ENCODE results near the gene CD82. TPM values are rescaled to one million over a fixed set of nuclear protein-coding genes. Genes with fewer than 3 reads are reported as not detected.

Gene CD82, protein sequence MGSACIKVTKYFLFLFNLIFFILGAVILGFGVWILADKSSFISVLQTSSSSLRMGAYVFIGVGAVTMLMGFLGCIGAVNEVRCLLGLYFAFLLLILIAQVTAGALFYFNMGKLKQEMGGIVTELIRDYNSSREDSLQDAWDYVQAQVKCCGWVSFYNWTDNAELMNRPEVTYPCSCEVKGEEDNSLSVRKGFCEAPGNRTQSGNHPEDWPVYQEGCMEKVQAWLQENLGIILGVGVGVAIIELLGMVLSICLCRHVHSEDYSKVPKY
- polyA plus RNA-seq (2013, experiment 1 of 4): 58.7 TPM
- polyA plus RNA-seq (2013, experiment 2 of 4): 54.9 TPM
- polyA plus RNA-seq (2013, experiment 3 of 4): 40.5 TPM
- polyA plus RNA-seq (2013, experiment 4 of 4): 53.7 TPM

DNA sequence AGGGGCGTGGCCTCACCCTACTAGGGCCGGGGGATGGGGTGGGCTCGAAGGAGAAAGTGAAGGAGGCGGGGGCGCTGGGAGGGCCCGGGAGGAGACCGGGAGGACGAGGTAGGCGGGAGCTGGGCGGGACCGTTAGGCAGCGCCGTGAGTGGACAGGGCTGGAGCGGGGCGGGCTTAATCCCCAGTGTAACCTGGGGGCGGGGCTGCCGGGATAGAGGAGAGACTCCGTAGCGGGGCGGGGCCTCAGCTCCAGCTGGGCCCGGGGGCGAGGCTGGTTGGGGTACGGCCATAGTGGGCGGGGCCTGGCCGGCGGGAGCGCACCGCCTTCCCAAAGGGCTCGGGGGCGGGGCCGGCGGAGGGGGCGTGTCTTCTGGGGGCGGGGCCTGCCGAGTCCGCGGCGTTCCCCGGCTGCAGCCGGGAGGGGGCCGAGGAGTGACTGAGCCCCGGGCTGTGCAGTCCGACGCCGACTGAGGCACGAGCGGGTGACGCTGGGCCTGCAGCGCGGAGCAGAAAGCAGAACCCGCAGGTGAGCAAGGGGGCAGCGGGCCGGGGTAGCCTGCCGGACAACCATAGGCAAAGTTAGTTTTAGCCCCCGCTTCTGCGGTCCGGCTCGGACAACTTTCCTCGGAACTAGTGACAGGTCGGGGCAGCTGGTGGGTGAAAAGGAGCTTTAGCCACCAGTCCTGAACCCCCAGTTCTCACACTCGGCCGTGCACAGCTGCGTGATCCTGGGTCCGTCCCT lies at the start of gene CD82:
TSS of gene CD82 (plus strand) at position 453 of the 742 bp plus-strand sequence. CDS start 29,000 bp downstream, outside the sequence.
- 1% methylated on average over 64 of the region's 64 CpGs for WGBS, 2 experiments
- Histone ChIP-seq H3K36me3 (ENCODE audit: control insufficient read depth, insufficient read depth, low read length) (no peaks in the 10 kb centered on the region), H3K4me1 (ENCODE audit: control insufficient read depth, insufficient read depth, low read length) (peaks cover 58% of the 10 kb centered on the region), H3K4me3 (ENCODE audit: insufficient read depth, low read depth, low read length) (peak within 1 kb of the TSS; percentile 48), H3K27ac (ENCODE audit: insufficient read depth, low read depth, low read length, poor library complexity, severe bottlenecking) (no peak within 1 kb of the TSS), H3K9me3 (ENCODE audit: control insufficient read depth, low read length) (no peaks in the 10 kb centered on the region), H3K27me3 (ENCODE audit: control insufficient read depth, insufficient read depth, low read length, poor library complexity, severe bottlenecking) (peaks cover 13% of the 10 kb centered on the region)

DNA sequence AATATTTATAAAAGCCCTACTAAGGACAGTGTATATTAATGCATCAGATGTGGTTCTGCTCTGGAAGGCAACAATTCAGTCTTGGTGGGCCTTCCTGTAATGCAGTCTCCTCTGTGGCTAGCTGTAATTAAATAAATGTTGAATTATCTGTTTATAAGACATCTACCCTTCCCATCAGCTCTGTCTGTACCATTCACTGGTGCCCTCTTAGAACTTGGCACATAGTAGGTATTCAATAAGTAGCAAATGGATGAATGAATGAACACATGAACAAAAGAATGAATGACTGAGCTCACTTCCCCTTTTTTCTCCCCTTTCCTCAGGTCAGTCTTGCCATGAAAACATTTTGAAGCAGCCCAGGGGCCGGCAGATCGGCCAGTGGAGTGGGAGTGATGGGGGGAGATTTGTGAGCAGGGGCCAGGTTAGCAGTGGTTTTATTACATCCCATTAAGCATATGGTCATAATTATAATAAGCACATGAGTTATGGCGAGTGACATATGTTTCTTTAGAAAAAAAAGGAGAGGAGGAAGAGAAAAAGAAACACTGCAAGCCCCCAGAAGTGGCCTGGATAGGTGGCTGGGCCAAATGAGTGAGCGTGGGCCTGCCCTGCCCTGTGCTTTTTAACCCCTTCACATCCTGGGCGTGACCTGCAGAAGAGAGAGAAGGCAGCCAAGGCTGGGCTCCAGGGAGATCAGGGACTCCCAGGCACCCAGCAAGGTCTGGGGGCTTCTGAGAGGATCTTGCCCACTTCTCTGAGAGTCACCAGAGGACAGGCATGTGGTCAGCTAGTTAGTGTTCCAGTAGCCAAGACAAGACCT lies 48.6 kb upstream of the CD82 start:
- Histone ChIP-seq H3K4me3 (ENCODE audit: insufficient read depth, low read depth, low read length) (no peak overlapping the region), H3K36me3 (ENCODE audit: control insufficient read depth, insufficient read depth, low read length) (no peaks in the 10 kb centered on the region), H3K9me3 (ENCODE audit: control insufficient read depth, low read length) (no peaks in the 10 kb centered on the region), H3K27ac (ENCODE audit: insufficient read depth, low read depth, low read length, poor library complexity, severe bottlenecking) (no peak overlapping the region), H3K4me1 (ENCODE audit: control insufficient read depth, insufficient read depth, low read length) (peaks cover 19% of the 10 kb centered on the region), H3K27me3 (ENCODE audit: control insufficient read depth, insufficient read depth, low read length, poor library complexity, severe bottlenecking) (no peaks in the 10 kb centered on the region)
- 70 to 78% methylated on average over 3 of the region's 5 CpGs for WGBS, 2 experiments

DNA sequence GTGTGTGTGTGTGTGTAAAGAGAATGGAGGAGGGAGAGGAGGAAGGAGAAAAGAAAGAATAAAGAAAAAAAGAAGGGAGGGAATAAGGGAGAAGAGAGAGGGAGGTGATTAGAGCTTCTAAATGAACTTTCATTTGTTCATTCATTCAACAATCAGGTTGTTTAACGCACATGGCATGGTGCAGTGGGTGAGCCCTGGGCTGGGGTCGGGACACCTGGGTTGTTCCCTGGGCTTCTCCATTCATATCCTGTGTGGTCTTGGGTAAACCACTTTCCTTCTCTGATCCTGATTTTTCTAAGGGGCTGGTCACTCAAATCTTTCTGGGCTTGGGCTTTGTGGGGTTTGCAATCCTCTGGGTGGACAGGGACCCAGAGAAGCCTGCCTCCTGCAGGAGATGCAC lies 47.9 kb upstream of the CD82 start:
- H3K27ac ChIP-seq (ENCODE audit: insufficient read depth, low read depth, low read length, poor library complexity, severe bottlenecking): no peak overlapping the region
- no peaks in the 10 kb centered on the region for H3K36me3 ChIP-seq (ENCODE audit: control insufficient read depth, insufficient read depth, low read length)
- no peak overlapping the region for H3K4me3 ChIP-seq (ENCODE audit: insufficient read depth, low read depth, low read length)
- H3K4me1 ChIP-seq (ENCODE audit: control insufficient read depth, insufficient read depth, low read length): peaks cover 19% of the 10 kb centered on the region
- no peaks in the 10 kb centered on the region for H3K9me3 ChIP-seq (ENCODE audit: control insufficient read depth, low read length)
- 88 to 93% methylated on average over 2 of the region's 2 CpGs for WGBS, 2 experiments
- no peaks in the 10 kb centered on the region for H3K27me3 ChIP-seq (ENCODE audit: control insufficient read depth, insufficient read depth, low read length, poor library complexity, severe bottlenecking)

DNA sequence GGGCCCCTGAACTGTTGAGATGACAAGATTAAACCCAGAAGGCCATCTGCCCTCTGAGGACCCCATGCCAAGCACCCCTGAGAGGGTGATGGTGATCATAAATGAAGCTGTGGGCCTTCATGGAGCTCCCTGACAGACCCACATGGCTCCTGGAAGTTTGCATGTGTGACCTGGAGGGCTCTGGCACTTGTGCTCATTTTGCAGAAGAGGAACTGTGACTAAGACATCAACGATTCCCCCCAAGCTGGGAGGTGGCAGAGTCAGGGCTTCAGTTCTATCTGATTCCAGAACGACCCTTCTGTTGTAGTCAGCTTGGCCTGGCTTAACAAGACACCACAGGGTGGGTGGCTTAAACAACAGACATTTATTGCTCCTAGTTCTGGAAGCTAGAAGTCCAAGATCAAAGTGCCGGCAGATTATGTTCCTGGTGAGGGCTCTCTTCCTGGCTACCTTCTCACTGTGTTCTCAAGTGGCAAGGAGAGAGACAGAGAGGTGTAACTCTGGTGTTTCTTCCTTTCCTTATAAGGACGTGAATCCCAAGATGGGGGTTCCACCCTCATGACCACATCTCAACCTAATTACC lies 46.4 kb upstream of the CD82 start:
- H3K36me3 ChIP-seq (ENCODE audit: control insufficient read depth, insufficient read depth, low read length): no peaks in the 10 kb centered on the region
- peaks cover 19% of the 10 kb centered on the region for H3K4me1 ChIP-seq (ENCODE audit: control insufficient read depth, insufficient read depth, low read length)
- H3K9me3 ChIP-seq (ENCODE audit: control insufficient read depth, low read length): no peaks in the 10 kb centered on the region
- H3K27ac ChIP-seq (ENCODE audit: insufficient read depth, low read depth, low read length, poor library complexity, severe bottlenecking): no peak overlapping the region
- H3K4me3 ChIP-seq (ENCODE audit: insufficient read depth, low read depth, low read length): no peak overlapping the region
- WGBS, 2 experiments: 87 to 89% methylated on average over 4 of the region's 4 CpGs
- H3K27me3 ChIP-seq (ENCODE audit: control insufficient read depth, insufficient read depth, low read length, poor library complexity, severe bottlenecking): no peaks in the 10 kb centered on the region

DNA sequence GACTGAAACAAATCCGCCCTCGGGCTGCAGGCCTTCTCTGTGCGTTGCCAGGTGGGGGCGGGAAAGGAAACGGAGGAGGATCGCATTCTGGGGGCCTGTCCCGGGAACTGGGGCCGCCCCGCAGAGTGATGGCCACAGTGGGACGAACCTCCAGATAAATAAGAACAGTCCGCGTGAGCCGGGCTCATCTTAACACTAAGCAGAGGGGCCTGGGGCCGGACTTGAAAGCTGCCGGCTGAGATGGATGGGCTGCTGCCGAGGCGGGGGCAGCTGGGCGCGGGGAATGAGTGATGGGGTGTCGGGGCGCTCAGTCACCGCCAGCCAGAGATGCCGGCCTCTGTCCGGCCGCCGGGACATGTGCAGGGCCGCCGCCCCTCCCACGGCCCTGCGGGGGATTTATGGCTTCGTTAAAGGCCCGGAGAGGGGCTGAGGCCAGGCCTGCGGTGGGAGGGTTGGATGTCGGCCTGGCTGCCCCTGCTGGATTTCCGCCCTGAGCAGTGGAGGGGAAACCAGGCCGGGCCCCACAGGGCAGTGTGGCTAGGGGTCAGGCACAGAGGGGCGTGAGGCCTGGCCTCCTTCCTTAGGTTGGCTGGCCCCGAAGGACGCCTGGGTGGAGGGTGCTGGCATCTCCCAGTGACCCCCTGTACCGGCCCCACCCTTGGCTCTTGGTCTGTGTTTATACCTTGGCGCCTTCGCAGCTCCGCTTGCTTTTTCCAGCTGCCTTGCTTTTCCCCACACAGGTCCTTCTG lies 45.3 kb upstream of the CD82 start:
- H3K4me1 ChIP-seq (ENCODE audit: control insufficient read depth, insufficient read depth, low read length): peaks cover 22% of the 10 kb centered on the region
- H3K4me3 ChIP-seq (ENCODE audit: insufficient read depth, low read depth, low read length): no peak overlapping the region
- no peaks in the 10 kb centered on the region for H3K9me3 ChIP-seq (ENCODE audit: control insufficient read depth, low read length)
- H3K36me3 ChIP-seq (ENCODE audit: control insufficient read depth, insufficient read depth, low read length): no peaks in the 10 kb centered on the region
- 78 to 80% methylated on average over 43 of the region's 43 CpGs for WGBS, 2 experiments
- H3K27ac ChIP-seq (ENCODE audit: insufficient read depth, low read depth, low read length, poor library complexity, severe bottlenecking): no peak overlapping the region
- no peaks in the 10 kb centered on the region for H3K27me3 ChIP-seq (ENCODE audit: control insufficient read depth, insufficient read depth, low read length, poor library complexity, severe bottlenecking)

DNA sequence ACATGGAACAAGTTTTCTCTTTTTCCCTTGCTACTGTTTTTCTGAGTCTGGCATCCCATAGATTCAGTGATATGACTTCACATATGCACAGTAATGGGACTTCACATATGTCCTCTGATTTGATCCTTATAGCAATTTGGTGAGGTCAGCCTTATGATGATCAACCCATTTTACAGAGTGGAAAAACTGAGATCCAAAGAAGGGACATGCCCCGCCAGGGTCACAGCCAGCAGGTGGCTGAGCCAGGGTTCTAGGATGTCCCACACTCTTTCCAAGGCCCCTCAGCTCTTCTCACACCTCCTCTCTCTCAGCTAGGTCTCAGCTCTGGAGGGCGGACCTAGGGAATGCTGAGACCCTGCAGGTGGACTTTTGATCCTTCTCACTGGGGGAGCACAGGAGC lies 44.3 kb upstream of the CD82 start:
- H3K36me3 ChIP-seq (ENCODE audit: control insufficient read depth, insufficient read depth, low read length): no peaks in the 10 kb centered on the region
- H3K4me3 ChIP-seq (ENCODE audit: insufficient read depth, low read depth, low read length): no peak overlapping the region
- no peaks in the 10 kb centered on the region for H3K27me3 ChIP-seq (ENCODE audit: control insufficient read depth, insufficient read depth, low read length, poor library complexity, severe bottlenecking)
- peaks cover 26% of the 10 kb centered on the region for H3K4me1 ChIP-seq (ENCODE audit: control insufficient read depth, insufficient read depth, low read length)
- no peak overlapping the region for H3K27ac ChIP-seq (ENCODE audit: insufficient read depth, low read depth, low read length, poor library complexity, severe bottlenecking)
- 84 to 90% methylated on average over 2 of the region's 2 CpGs for WGBS, 2 experiments
- H3K9me3 ChIP-seq (ENCODE audit: control insufficient read depth, low read length): no peaks in the 10 kb centered on the region

DNA sequence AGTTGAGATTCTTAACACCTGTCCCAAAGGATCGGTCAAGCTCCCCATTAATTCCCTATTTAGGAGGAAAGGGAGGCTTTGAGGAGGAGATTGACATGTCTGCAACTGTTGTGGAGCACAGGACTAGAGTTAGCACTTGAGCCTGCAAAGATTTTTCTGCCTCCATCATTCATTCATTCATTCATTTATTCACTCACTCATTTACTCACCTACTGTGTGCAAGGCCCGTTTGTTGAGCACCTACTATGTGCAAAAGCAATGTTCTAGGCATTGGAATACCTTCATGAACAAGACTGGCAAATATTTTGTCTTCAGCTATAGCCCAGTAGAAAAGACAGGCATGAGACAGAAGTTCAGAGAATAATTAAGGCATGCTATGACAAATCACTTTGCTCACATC lies 43.2 kb upstream of the CD82 start:
- H3K27ac ChIP-seq (ENCODE audit: insufficient read depth, low read depth, low read length, poor library complexity, severe bottlenecking): no peak overlapping the region
- H3K4me1 ChIP-seq (ENCODE audit: control insufficient read depth, insufficient read depth, low read length): peaks cover 35% of the 10 kb centered on the region
- no peak overlapping the region for H3K4me3 ChIP-seq (ENCODE audit: insufficient read depth, low read depth, low read length)
- H3K9me3 ChIP-seq (ENCODE audit: control insufficient read depth, low read length): no peaks in the 10 kb centered on the region
- no peaks in the 10 kb centered on the region for H3K36me3 ChIP-seq (ENCODE audit: control insufficient read depth, insufficient read depth, low read length)
- WGBS, 2 experiments: 92 to 100% methylated on average over 1 to 2 of the region's 2 CpGs
- no peaks in the 10 kb centered on the region for H3K27me3 ChIP-seq (ENCODE audit: control insufficient read depth, insufficient read depth, low read length, poor library complexity, severe bottlenecking)

DNA sequence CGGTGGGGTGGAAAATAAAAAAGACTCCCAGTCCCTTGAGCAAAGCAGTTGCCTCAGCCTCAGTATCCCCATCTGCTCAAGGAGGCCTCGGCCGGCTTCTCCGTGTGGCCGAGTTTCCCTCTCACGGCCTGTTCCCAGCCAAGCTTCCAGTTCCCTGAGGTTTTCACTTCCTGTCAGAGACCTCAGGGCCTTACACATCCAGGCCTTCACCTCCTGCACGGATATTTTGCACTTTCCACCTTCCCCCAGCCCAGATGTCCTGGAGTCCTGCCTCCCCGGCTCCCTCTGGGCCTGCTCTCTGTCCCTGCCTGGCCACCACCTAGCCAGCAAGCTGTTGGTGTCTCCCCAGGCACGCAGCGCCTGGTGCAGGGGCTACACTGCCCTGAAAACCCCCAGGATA lies 41.1 kb upstream of the CD82 start:
- WGBS, 2 experiments: 85 to 86% methylated on average over 10 of the region's 10 CpGs

DNA sequence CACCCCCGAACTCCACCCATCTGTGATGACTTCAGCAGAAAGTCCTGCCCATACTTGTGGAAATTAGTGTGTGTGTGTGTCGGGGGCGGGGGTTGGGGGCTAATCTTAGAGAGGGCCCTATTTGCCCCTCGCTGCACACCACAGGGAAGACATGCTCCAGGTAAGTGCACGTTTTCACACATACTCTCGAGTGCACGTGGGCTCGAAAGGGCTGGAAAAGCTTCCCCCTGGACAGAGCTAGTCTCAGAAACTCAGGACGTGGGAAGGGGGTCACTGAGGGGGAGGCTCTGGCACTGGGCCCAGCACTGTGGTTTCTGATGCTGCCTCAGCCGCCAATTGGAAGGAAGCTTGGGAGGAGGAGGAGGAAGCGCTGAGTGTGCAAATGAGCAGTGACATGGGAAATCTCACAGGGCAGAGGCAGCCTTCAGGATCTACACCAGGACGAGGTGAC lies 40.7 kb upstream of the CD82 start:
- Histone ChIP-seq H3K27me3 (ENCODE audit: control insufficient read depth, insufficient read depth, low read length, poor library complexity, severe bottlenecking) (no peaks in the 10 kb centered on the region), H3K36me3 (ENCODE audit: control insufficient read depth, insufficient read depth, low read length) (no peaks in the 10 kb centered on the region), H3K27ac (ENCODE audit: insufficient read depth, low read depth, low read length, poor library complexity, severe bottlenecking) (no peak overlapping the region), H3K4me3 (ENCODE audit: insufficient read depth, low read depth, low read length) (no peak overlapping the region), H3K9me3 (ENCODE audit: control insufficient read depth, low read length) (no peaks in the 10 kb centered on the region), H3K4me1 (ENCODE audit: control insufficient read depth, insufficient read depth, low read length) (peaks cover 36% of the 10 kb centered on the region)
- WGBS, 2 experiments: 82 to 86% methylated on average over 12 of the region's 12 CpGs

More for the DNA sequence above, 41.1 kb upstream of the CD82 start:
- H3K27ac ChIP-seq (ENCODE audit: insufficient read depth, low read depth, low read length, poor library complexity, severe bottlenecking): no peak overlapping the region
- no peaks in the 10 kb centered on the region for H3K36me3 ChIP-seq (ENCODE audit: control insufficient read depth, insufficient read depth, low read length)
- peaks cover 40% of the 10 kb centered on the region for H3K4me1 ChIP-seq (ENCODE audit: control insufficient read depth, insufficient read depth, low read length)
- no peaks in the 10 kb centered on the region for H3K27me3 ChIP-seq (ENCODE audit: control insufficient read depth, insufficient read depth, low read length, poor library complexity, severe bottlenecking)
- no peak overlapping the region for H3K4me3 ChIP-seq (ENCODE audit: insufficient read depth, low read depth, low read length)
- H3K9me3 ChIP-seq (ENCODE audit: control insufficient read depth, low read length): no peaks in the 10 kb centered on the region
